Endothelial cell of umbilical vein (primary cell): ENCODE results near the gene PIGB.

Source experiments
- POLR2AphosphoS5 ChIP-seq: IDR thresholded peaks from 2 replicates; pipeline ENCODE4 v1.6.1; 2012; ENCODE audit warnings: low read depth, mild to moderate bottlenecking, control low read depth, low read length, moderate library complexity; ENCODE audit not compliant: insufficient read depth
- TF ChIP-seq, protein P1 (sequence below), 2 donors: IDR thresholded peaks; 1 replicate in 1 of 2; 2 replicates in 1 of 2; pipeline ENCODE4 v1.5.1; 2011; ENCODE audit warnings: low read length in 2 of 2, mild to moderate bottlenecking in 2 of 2, moderate library complexity in 2 of 2, control low read depth in 1 of 2, inconsistent platforms in 1 of 2, low read depth in 1 of 2; ENCODE audit not compliant: insufficient read depth in 1 of 2; ENCODE audit errors: extremely low read depth in 1 of 2

DNA sequence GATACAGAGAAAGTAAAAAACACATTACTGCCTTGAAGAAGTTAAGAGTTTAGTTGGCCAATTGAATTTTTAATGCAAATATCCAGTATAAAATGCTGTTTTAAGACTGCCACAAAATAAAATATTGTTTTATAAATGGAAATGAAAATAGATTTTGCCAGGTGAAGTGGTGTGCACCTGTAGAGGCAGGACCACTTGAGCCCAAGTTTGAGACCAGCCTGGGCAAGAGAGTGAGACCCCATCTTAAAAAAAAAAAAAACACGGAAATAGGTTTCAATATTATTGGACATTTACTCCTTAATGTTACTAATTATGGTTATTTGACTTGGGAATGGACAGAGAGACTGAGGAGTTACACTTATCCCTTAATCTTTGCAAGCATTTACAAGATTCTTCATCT lies 1.9 kb downstream of the PIGB start:
- TF ChIP-seq, protein P1, sequence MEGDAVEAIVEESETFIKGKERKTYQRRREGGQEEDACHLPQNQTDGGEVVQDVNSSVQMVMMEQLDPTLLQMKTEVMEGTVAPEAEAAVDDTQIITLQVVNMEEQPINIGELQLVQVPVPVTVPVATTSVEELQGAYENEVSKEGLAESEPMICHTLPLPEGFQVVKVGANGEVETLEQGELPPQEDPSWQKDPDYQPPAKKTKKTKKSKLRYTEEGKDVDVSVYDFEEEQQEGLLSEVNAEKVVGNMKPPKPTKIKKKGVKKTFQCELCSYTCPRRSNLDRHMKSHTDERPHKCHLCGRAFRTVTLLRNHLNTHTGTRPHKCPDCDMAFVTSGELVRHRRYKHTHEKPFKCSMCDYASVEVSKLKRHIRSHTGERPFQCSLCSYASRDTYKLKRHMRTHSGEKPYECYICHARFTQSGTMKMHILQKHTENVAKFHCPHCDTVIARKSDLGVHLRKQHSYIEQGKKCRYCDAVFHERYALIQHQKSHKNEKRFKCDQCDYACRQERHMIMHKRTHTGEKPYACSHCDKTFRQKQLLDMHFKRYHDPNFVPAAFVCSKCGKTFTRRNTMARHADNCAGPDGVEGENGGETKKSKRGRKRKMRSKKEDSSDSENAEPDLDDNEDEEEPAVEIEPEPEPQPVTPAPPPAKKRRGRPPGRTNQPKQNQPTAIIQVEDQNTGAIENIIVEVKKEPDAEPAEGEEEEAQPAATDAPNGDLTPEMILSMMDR (IDR thresholded peaks at IDR 0.05; ENCODE audit: extremely low read depth in 1 of 2, insufficient read depth in 1 of 2, low read depth in 1 of 2, low read length in 2 of 2): no peak
- TF ChIP-seq POLR2AphosphoS5: no peak
